Right ventricle myocardium inferior (tissue), 1 donor: Measurements from ENCODE around the gene CD74. TPM values are rescaled to one million over a fixed set of nuclear protein-coding genes. Genes with fewer than 3 reads are reported as not detected.
A peak's percentile ranks its signal among the peaks of the same experiment; 100 is the strongest.
"Not testable (repeated sequence)": the region's sequence is repeated elsewhere in the genome, so short reads cannot be mapped to it uniquely, and the experiment has no call there.

Source experiments
- ATAC-seq: fragments of 200-7000 bp; cut with Tn5 transposase; one replicate; pipeline ENCODE4 v1.9.1; 2020; ENCODE audit warnings: mild to moderate bottlenecking, moderate library complexity
- DNase-seq: peaks from one replicate; pipeline ENCODE4 v3.0.0; 2021; ENCODE audit errors: missing footprints
- intact Hi-C: fragments of 100-400 bp; cut with DNase I; formaldehyde crosslinking; loops from one replicate; pipeline ENCODE4 v1.11.0; 2022
- total RNA-seq: library from RNA; stranded (reverse); fragmentation: NEBNext Ultra II Directional; extraction: Animal tissue kit (Norgen Biotek cat#: 25700); gene quantifications from one replicate; pipeline ENCODE4 v1.2.1, GENCODE V29; 2021
- donor health status: DM: no; HTN: yes; CAD: no; lungs with severe emphysema.

CD74 gene
- total RNA-seq, 1 donor from 2014 or later = 327 TPM

DNA sequence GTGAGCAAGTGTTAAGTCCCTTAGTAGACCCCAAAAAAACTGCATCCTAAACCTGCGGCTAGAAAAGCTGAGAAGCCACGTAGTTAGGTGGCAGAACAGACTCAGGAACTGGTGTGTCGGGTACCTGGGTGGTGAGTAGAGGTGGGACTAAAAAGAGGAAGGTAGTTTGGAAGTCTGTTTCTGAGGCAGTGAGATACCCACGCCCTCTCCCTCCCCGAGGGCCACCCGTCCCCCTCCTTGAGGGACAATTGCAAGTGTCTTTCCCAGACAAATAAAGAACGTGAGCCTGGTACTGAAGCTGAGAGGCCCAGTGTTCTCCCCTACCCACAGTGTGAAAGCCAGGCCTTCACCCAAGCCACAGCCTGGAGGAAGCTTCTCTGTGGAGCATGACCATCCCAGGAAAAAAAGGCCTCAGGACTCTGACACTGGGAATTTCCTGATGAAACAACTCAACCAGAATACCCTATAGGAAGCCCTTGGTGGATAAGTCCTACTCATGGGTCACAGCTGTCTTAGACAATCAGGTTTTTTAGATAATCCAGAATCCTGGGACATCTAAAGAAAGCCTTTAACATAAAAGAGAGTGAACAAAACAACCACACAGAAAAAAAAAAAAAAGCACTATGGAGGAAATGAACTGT, 7.0 kb upstream of the CD74 start:
- DNase-seq = no peak
- intact Hi-C loops = no loop called here
- ATAC-seq = no peak

DNA sequence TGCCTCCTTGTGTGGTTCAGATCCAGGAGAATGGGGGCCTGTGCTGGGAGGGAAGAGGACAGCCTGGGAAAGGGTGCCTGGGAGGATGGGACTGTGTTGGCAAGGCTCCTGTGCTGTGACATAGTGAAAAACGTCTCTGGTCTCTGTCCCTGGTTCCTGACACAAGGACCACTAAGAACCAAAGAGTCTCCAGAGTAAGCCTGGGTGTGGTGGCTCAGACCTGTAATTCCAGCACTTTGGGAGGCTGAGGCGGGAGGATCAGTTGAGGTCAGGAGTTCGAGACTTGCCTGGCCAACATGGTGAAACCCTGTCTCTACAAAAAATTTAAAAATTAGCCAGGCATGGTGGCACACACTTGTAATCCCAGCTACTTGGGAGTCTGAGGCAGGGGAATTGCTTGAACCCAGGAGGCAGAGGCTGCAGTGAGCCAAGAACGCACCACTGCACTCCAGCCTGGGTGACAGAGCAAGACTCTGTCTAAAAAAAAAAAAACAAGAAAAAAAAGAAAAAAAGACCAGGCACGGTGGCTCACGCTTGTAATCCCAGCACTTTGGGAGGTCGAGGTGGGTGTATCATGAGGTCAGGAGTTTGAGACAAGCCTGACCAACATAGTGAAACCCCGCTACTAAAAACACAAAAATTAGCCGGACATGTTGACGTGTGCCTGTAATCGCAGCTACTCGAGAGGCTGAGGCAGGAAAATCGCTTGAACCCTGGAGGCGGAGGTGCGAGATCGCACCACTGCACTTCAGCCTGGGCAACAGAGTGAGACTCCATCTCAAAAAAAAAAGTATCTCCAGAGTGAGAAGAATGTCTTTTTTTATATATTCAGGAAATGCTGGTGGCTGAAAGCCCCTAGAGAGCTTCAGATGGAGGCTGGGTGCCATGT, 1.4 kb upstream of the CD74 start:
- ATAC-seq, intact Hi-C loops, DNase-seq: not testable (repeated sequence)

DNA sequence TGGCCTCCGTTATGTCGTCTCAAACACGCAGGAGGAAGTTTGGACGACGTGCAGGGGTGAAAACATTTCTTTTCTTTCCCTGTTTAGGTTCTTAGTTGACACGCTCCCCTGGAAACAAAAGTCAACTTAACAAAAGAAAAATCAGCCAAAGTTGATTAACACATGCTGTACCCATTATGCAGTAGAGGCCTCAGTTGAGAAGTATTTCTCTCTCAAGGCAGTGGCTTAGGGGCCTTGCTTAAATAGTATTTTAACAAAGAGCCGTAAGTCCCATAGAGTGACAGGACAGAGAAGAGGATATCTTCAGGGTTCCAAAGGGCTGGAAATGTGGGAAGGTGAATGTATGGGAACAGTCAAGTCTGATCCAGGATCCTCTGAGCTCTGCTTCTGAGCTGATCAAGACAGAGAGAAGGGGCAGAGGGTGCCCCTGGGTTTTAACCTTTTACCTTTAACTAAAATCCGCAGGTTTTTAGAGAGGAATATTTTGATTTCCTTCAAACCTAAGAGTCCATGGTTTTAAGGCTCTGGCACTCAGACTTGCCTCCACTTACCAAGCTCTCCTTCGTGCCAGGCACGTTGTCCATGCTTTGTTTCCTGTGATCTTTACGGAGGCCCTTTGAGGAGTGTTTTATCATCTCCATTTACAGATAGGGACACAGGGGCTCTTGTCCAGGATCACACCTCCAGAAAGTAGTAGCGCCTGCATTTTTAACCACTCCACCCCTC, 629 bp upstream of the CD74 start:
- ATAC-seq (no peak), DNase-seq (no peak)
- intact Hi-C loops = no loop called here

DNA sequence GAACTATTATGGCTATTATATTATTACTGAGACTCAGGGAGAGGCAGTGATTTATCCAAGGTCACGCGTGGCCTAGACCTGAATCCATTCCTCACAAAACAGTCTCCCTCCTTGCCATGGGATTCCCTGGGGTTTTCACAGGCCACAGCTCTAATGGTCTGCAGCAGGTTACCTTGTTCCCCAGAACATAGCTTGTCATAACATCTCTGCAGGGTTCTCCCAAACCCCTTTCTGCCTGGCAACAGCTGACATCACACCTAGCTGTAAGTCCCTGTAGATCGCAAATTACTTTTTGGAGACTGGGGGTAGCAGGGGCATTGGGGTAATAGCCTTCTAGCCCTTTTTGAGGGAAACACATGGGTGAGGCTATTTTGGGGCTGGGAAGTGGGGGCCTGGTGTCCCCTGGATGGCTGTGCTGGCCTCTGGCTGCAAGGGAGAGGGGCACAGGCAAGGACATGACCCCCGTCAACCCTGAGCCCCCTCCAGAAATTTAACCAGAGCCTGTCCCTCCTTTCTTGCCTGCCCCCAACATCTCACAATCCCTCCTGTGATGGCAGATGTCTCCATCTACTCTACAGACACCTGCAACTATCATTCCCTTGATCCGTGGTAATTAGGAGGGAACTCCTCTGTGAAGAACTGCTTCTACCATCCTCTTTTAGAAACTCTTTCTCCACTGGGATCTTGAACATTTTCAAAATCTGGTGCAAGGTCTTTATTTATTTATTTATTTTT, 1.3 kb downstream of the CD74 start:
- DNase-seq = no peak
- intact Hi-C loops = no loop called here
- ATAC-seq = no peak

DNA sequence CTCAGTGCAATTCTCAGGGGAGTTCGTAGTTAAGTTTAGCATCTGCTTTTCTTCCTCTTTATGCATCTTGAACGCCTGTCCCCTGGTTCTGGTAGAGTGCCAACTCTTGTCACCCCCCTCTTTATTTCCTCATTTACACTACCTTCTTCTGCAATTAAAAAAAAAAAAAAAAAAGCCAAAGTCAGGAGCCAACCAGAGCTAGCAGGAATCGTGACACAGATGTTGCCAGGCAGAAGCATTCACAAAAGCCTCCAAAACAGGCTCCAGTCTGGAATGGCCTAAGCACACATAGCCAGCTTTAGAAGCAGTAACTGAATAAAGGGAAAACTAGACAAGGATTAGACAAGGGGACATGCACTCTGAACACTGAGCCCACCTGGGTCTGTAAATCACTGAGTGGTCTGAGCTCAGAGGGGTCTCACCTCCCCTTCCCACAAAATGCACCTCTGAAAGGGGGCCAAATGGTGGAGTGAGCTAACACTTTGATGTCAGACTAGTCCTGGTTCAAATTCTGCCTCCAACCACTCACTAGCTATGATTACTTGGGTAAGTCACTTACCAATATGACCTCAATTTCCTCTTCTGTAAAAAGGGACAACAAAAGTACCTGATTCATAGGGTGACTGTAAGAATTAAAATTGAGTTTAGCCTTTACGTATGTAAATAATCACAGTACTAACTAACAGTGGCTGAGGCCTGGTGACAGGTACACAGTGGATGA, 2.0 kb downstream of the CD74 start:
- DNase-seq (no peak), ATAC-seq (peak; percentile 78)
- intact Hi-C loops = no loop called here

DNA sequence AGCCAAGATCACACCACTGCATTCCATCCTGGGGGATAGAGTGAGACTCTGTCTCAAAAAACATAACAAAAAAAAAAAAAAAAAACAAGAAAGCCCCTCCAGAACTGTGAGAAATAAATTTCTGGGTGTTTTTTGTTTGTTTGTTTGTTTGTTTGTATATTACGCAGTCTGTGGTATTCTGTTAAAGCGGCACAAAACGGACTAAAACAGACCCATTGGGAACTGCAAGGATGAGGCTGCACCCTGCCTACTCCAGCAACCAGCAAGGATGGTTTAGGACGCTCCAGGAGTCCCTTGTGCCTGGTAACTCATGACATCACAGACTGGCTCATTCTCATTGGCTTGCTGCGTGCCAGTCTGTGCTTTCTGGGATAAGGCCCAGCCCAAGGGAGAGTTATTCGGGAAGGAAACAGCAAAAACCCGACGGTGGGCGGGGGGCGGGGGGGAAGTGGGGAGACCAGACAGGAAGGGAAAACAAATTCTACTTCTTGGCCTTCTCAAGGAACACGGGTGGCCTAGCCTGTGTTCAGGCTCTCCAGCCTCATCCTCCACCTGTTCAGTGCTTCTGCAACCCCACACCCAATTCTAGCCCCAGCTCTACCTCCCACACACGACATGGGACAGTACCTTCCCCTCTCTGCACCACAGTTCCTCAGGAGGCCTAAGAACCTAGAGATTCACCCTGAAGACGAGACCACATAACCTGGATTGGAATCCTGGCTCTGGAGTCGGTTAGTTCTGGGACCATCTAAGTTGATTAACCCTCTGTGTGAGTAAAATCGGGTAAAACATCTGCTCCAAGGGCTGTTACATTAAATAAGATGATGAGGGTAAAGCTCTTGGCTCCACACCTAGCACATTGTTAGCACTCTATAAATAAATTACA, 2.8 kb downstream of the CD74 start:
- ATAC-seq = peak; percentile 90
- intact Hi-C loops = no loop called here
- DNase-seq = peak; percentile 79

DNA sequence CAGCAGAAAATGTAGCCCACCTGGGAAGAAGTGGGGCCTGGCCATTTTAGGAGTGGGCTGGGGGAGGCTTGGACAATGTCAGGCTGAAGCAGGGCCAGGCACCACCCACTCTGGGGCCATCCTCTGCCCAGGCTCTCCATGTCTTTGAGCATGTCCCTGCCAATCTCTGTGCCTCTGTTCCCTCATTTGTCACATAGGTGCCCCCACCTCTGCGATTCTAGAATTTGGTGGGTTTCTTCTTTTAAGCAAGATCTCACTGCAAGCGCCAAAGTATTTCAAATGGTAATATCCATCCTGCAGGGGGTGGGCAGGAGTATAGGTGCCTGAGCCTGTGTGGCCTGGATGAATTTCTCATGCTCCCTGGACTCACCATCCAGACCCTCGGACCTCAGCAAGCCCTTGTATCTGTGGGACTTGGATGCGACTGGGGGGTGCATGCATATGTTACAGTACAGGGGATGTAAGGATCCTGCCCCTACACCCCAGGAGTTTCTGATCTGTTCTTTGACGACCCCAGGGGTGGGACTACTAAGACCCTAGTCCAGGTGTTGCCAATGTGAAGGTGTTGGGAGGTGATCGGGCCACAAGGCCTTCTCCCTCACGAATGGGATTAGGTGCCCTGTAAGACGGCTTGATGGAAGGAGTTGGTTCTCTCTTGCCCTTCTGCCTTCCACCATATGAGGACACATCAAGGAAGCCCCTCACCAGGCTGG, 4.3 kb downstream of the CD74 start:
- DNase-seq (no peak), ATAC-seq (no peak)
- intact Hi-C loops = no loop called here

DNA sequence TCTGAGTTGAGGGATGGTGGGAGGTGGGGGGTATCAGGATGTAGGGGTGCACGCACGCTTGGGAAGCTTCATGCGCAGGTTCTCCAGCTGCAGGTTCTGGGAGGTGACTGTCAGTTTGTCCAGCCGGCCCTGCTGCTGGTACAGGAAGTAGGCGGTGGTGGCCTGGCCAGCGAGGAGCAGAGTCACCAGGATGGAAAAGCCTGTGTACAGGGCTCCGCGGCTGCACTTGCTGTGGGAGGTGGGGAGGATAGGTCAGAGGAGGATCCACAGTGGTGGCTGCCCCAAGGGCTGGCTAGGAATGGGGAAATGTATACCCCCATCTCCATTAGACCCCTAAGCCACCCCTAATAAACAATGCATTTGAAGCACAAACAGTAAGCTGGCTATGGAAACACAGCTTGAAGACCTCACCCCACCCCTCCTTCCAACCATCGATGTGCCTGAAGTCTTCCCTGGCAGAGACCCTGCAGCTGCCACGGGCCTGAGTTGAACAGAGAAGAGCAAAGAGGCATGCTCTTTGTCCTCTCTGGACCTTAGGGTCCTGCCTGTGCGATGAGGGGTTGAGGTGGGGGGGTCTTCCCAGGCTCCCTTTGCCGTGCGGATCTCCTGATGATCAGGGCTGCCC, 5.5 kb downstream of the CD74 start:
- no peak for DNase-seq
- ATAC-seq = no peak
- intact Hi-C loops = no loop called here

DNA sequence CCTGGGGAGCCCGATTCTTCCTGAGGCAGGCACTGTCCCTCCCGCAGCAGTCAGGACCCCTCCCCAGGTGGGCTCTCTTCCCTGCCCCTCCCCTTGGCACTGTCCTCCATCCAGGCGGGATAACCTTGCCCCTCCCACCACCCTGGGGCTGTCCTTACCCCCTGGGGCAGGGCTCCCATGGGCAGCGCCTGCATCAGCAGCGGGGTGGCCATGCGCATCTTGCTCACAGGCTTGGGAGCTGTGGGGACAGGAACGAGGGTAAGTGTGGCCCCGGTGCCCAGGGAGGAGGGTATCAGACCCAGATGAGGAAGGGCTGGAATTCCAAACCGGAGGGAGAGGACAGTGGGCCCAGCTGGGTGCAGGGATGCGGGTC, 6.0 kb downstream of the CD74 start:
- ATAC-seq (no peak), DNase-seq (no peak)
- intact Hi-C loops = no loop called here

DNA sequence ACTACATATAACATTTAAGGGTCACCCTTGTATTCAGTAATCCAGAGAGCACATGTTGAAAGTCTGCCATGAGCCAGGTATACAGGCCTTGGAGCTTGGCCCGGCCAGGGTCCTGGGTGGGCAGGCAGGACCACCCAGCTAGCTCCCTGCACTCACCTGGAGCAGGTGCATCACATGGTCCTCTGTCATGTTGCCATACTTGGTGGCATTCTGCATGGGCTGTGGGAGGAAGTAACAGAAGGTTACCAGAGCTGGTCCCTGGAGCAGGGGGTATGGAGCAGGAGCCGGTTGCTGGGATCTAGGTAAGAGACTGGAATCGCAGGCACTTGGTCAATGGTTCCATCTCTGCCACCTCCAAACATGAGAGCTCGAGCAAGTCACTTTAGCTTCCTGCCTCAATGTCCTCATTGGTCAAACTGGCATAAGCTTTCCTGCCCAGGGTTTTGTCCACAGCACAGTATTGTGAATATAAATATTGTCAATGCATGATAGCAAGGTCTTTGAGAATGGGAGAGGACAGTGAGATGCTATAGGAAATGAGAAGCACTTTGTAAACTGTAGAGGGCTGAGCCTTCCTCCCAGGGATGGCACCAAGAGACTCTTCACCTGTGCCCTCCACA, 6.5 kb downstream of the CD74 start:
- ATAC-seq = no peak
- no peak for DNase-seq

DNA sequence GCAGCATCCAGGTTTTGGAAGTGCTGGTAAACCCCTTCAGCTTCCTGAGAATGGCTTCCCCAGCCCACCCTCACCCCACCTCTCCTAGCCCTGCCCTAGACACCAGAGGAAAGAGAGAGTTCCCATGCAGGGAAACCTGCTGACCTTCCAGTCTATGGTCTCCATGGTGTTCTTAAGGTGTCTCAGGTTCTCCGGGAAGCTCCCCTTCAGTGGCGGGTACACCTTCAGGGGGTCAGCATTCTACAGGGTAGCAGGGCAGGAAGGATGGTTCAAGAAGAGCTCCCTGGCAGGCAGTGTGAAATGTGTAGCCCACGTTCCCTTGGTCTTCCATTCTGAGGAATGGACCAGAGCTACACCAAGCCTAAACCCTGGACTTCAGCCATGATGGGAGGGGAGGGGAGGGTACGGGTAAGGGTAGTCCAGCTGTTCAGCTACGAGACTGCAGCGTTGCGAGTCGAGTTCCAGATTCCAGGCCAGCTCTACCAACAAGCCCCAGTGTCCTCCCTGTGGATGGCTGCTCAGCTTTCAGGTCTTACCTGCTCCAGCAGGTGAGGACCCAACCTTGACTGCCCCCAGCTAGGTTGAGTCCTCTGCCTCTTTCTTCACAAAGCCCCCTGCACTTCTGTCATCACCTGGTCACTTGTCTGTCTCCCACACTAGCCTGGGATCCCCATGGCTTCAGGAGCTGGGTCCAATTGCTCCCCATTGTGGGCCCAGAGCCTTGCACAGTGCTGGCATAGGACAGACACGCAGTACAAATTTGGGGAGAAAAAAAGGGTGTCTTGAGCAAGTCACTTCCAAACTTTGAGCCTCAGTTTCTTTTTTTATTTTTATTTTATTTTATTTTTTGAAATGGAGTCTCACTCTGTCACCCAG, 7.5 kb downstream of the CD74 start:
- DNase-seq = no peak
- no peak for ATAC-seq
- intact Hi-C loops = loop anchor here (5.0 kb wide), 1 partner anchor 32 kb away; no protein-coding TSS in a partner anchor

More for the DNA sequence above, 6.5 kb downstream of the CD74 start:
- intact Hi-C loops = no loop called here

DNA sequence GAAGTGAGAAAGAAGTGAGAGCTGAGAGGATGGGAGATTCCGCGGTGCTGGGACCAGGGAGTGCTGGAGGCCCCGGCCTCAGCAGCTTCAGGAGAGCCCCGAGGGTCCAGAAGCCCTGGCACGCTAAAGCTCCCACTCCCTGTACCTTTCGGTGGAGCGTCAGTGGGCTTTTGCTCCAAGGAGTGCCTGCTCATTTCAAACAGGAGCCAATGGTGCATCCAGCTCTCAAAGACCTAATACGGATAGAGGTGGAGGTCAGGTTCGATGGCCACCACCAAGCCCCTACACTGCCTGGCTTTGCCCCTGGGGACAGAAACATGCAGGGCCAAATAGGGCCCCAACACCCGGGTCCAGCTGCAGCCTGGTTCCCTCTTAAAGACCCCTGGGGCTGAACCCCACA, 8.2 kb downstream of the CD74 start:
- intact Hi-C loops = loop anchor here (5.0 kb wide), 1 partner anchor 33 kb away; no protein-coding TSS in a partner anchor
- no peak for ATAC-seq
- no peak for DNase-seq

DNA sequence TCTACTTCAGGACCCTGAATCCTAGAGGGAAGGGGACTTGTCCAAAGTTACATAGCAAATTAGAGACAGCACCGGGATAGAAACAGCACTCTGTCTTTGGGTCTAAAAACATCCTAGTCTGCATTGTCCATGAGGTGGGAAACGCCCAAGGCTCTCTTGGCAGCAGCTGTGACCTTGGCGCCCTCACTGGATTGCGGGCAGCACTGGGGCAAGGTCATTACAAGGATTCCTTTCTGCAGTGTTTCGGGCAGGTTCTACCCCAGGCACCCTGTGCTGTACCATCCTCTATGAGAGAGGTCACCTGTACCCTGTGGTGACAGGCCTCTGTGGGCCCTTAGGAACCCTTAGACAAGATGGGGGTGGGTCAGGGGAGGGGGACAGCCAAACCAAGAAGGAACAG, 8.6 kb downstream of the CD74 start:
- intact Hi-C loops = loop anchor here (5.0 kb wide), 1 partner anchor 33 kb away; no protein-coding TSS in a partner anchor

DNA sequence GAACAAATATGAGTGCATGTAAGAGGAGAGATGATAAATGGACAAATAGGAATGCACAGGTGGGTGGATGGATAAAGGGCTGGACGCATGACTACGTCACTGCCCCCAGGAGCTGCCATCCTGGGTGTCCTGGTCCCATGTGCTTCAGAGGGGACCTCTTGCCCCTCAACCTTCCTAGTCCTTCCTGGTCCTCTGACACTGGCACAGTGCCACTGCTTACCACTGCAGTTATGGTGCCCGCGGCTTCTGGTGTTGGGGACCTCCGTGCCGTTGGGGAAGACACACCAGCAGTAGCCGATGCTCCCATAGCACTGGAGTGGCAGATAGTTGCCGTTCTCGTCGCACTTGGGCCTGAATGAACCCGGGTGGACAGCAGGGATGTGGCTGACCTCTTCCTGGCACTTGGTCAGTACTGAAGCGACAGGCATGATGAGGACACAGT, 9.8 kb downstream of the CD74 start:
- DNase-seq (no peak), ATAC-seq (no peak)
- intact Hi-C loops = loop anchor here (5.0 kb wide), 1 partner anchor 34 kb away; no protein-coding TSS in a partner anchor

More for the DNA sequence above, 8.6 kb downstream of the CD74 start:
- ATAC-seq = no peak
- no peak for DNase-seq
